Duodenal mucosa (tissue), 2 donors: Measurements from ENCODE around the gene ZDHHC9.

Source experiments
- H3K27ac ChIP-seq: one replicate; pipeline ENCODE4 v1.7.0; 2013; ENCODE audit warnings: low read depth, low read length
- H3K27me3 ChIP-seq, 2 donors: one replicate each; pipeline ENCODE4 v1.7.0; 2013; ENCODE audit warnings: low read length in 2 of 2, control low read depth in 1 of 2; ENCODE audit not compliant: insufficient read depth in 2 of 2, control insufficient read depth in 1 of 2
- H3K36me3 ChIP-seq, 2 donors: one replicate each; pipeline ENCODE4 v1.7.0; 2013; ENCODE audit warnings: low read length in 2 of 2, control low read depth in 1 of 2; ENCODE audit not compliant: insufficient read depth in 2 of 2, control insufficient read depth in 1 of 2
- H3K4me1 ChIP-seq, 2 donors: one replicate each; pipeline ENCODE4 v1.7.0; 2013; ENCODE audit warnings: low read length in 2 of 2, control low read depth in 1 of 2; ENCODE audit not compliant: insufficient read depth in 2 of 2, control insufficient read depth in 1 of 2
- H3K4me3 ChIP-seq, 2 donors: one replicate each; pipeline ENCODE4 v1.7.0; 2013; ENCODE audit warnings: low read length in 2 of 2, low read depth in 1 of 2
- H3K9ac ChIP-seq, 2 donors: one replicate each; pipeline ENCODE4 v1.7.0; 2013; ENCODE audit warnings: low read length in 2 of 2, low read depth in 1 of 2
- H3K9me3 ChIP-seq, 2 donors: one replicate each; pipeline ENCODE4 v1.7.0; 2013; ENCODE audit warnings: low read length in 2 of 2, control low read depth in 1 of 2; ENCODE audit not compliant: control insufficient read depth in 1 of 2

ZDHHC9 gene

GRCh38 chrX:129823522-129823921 lies 20.2 kb downstream of the ZDHHC9 start:
- no peak overlapping the region for H3K9ac ChIP-seq
- H3K4me1 ChIP-seq = peaks cover 0 to 8% of the 10 kb centered on the region in 2 donors
- peaks cover 0 to 8% of the 10 kb centered on the region in 2 donors for H3K36me3 ChIP-seq
- no peak overlapping the region for H3K27ac ChIP-seq
- no peaks in the 10 kb centered on the region for H3K27me3 ChIP-seq
- H3K4me3 ChIP-seq = no peak overlapping the region
- H3K9me3 ChIP-seq = no peaks in the 10 kb centered on the region

- H3K27ac ChIP-seq = no peak overlapping the region
These were observed 20.6 kb downstream of the ZDHHC9 start for GRCh38 chrX:129823115-129823514.

GRCh38 chrX:129818123-129818522 lies 25.6 kb downstream of the ZDHHC9 start:
- H3K27me3 ChIP-seq = no peaks in the 10 kb centered on the region
- H3K9ac ChIP-seq = no peak overlapping the region
- H3K4me1 ChIP-seq = no peaks in the 10 kb centered on the region
- H3K9me3 ChIP-seq = no peaks in the 10 kb centered on the region
- H3K36me3 ChIP-seq = peaks cover 0 to 12% of the 10 kb centered on the region in 2 donors
- no peak overlapping the region for H3K27ac ChIP-seq
- H3K4me3 ChIP-seq = no peak overlapping the region

More at GRCh38 chrX:129823115-129823514, 20.6 kb downstream of the ZDHHC9 start:
- H3K4me1 ChIP-seq = peaks cover 0 to 8% of the 10 kb centered on the region in 2 donors
- H3K27me3 ChIP-seq = no peaks in the 10 kb centered on the region
- H3K9me3 ChIP-seq = no peaks in the 10 kb centered on the region
- H3K4me3 ChIP-seq = no peak overlapping the region
- peaks cover 0 to 6% of the 10 kb centered on the region in 2 donors for H3K36me3 ChIP-seq
- H3K9ac ChIP-seq = no peak overlapping the region

GRCh38 chrX:129813662-129814368 lies 29.9 kb downstream of the ZDHHC9 start:
- Histone ChIP-seq H3K36me3 (peaks cover 5 to 34% of the 10 kb centered on the region in 2 donors), H3K4me3 (no peak overlapping the region), H3K9ac (no peak overlapping the region), H3K27ac (no peak overlapping the region), H3K27me3 (no peaks in the 10 kb centered on the region), H3K4me1 (peaks cover 0 to 5% of the 10 kb centered on the region in 2 donors), H3K9me3 (no peaks in the 10 kb centered on the region)

GRCh38 chrX:129808829-129809796 lies 34.6 kb downstream of the ZDHHC9 start:
- Histone ChIP-seq H3K4me1 (peaks cover 0 to 5% of the 10 kb centered on the region in 2 donors), H3K27me3 (no peaks in the 10 kb centered on the region), H3K36me3 (peaks cover 5 to 31% of the 10 kb centered on the region in 2 donors), H3K9me3 (no peaks in the 10 kb centered on the region), H3K9ac (no peak overlapping the region), H3K27ac (no peak overlapping the region), H3K4me3 (no peak overlapping the region)

GRCh38 chrX:129808158-129808828 lies 35.4 kb downstream of the ZDHHC9 start:
- no peak overlapping the region for H3K4me3 ChIP-seq
- H3K9me3 ChIP-seq = no peaks in the 10 kb centered on the region
- no peak overlapping the region for H3K27ac ChIP-seq
- no peaks in the 10 kb centered on the region for H3K27me3 ChIP-seq
- H3K4me1 ChIP-seq = peaks cover 0 to 5% of the 10 kb centered on the region in 2 donors
- peaks cover 12 to 38% of the 10 kb centered on the region in 2 donors for H3K36me3 ChIP-seq
- H3K9ac ChIP-seq = no peak overlapping the region

- Histone ChIP-seq H3K4me3 (no peak overlapping the region), H3K9ac (no peak overlapping the region), H3K9me3 (no peaks in the 10 kb centered on the region), H3K36me3 (peaks cover 8 to 21% of the 10 kb centered on the region in 2 donors), H3K27me3 (no peaks in the 10 kb centered on the region), H3K4me1 (no peaks in the 10 kb centered on the region), H3K27ac (no peak overlapping the region)
These were observed 38.9 kb downstream of the ZDHHC9 start for GRCh38 chrX:129804806-129805205.

- no peak overlapping the region for H3K4me3 ChIP-seq
- no peak overlapping the region for H3K9ac ChIP-seq
- H3K4me1 ChIP-seq = no peaks in the 10 kb centered on the region
- no peaks in the 10 kb centered on the region for H3K9me3 ChIP-seq
- no peak overlapping the region for H3K27ac ChIP-seq
- no peaks in the 10 kb centered on the region for H3K27me3 ChIP-seq
- peaks cover 10 to 14% of the 10 kb centered on the region in 2 donors for H3K36me3 ChIP-seq
These were observed 40.8 kb downstream of the ZDHHC9 start for GRCh38 chrX:129802863-129803262.

GRCh38 chrX:129800186-129800585 lies 43.5 kb downstream of the ZDHHC9 start:
- H3K27me3 ChIP-seq = no peaks in the 10 kb centered on the region
- peaks cover 6 to 10% of the 10 kb centered on the region in 2 donors for H3K36me3 ChIP-seq
- no peaks in the 10 kb centered on the region for H3K9me3 ChIP-seq
- no peak overlapping the region for H3K9ac ChIP-seq
- no peak overlapping the region for H3K27ac ChIP-seq
- H3K4me3 ChIP-seq = no peak overlapping the region
- no peaks in the 10 kb centered on the region for H3K4me1 ChIP-seq
